Heart right ventricle (tissue), 16 donors: ENCODE data around the gene RASSF1. TPM values are rescaled to one million over a fixed set of nuclear protein-coding genes. Genes with fewer than 3 reads are reported as not detected.

Experiments used
- ATAC-seq, 8 donors: fragments of 200-7000 bp; cut with Tn5 transposase; one replicate each; pipeline ENCODE4 v1.9.1; 2020; ENCODE audit warnings: mild to moderate bottlenecking in 8 of 8, moderate library complexity in 8 of 8, moderate number of reproducible peaks in 1 of 8
- DNase-seq, 2 donors: peaks; one replicate each; pipeline ENCODE4 v3.0.0-alpha.2; 2020
- H3K27ac ChIP-seq, 10 donors: fragments of 200-600 bp; sonication (generic) in 2 of 10; one replicate each; pipeline versions ENCODE4 v1.5.0 to v1.8.0; 2020 to 2022; ENCODE audit warnings: mild to moderate bottlenecking in 3 of 10
- H3K27me3 ChIP-seq, 7 donors: fragments of 200-600 bp; one replicate each; pipeline ENCODE4 v1.8.0; 2021 to 2022; ENCODE audit warnings: mild to moderate bottlenecking in 2 of 7
- H3K36me3 ChIP-seq, 9 donors: fragments of 200-600 bp; sonication (generic) in 1 of 9; one replicate each; pipeline versions ENCODE4 v1.5.0 to v1.8.0; 2020 to 2022; ENCODE audit warnings: mild to moderate bottlenecking in 2 of 9
- H3K4me1 ChIP-seq, 9 donors: fragments of 200-600 bp; sonication (generic) in 1 of 9; one replicate each; pipeline versions ENCODE4 v1.5.0 to v1.8.0; 2020 to 2022; ENCODE audit warnings: mild to moderate bottlenecking in 4 of 9
- H3K4me3 ChIP-seq, 10 donors: fragments of 200-600 bp; sonication (generic) in 2 of 10; one replicate each; pipeline versions ENCODE4 v1.5.0 to v1.8.0; 2020 to 2022; ENCODE audit warnings: mild to moderate bottlenecking in 7 of 10, moderate library complexity in 2 of 10
- H3K9me3 ChIP-seq, 11 donors: fragments of 200-600 bp in 10 of 11; sonication (generic) in 2 of 11; one replicate each; pipeline versions ENCODE4 v1.5.0 to v1.8.0; 2013 to 2022; ENCODE audit warnings: mild to moderate bottlenecking in 2 of 11, control low read depth in 1 of 11, moderate library complexity in 1 of 11
- CTCF ChIP-seq, 9 donors: fragments of 200-600 bp; sonication (generic) in 2 of 9; IDR thresholded peaks; one replicate each; pipeline versions ENCODE4 v1.5.0 to v1.8.0; 2021 to 2022; ENCODE audit warnings: antibody characterized with exemption in 9 of 9, mild to moderate bottlenecking in 5 of 9, moderate library complexity in 1 of 9
- WGBS, 2 donors: extraction: QIAGEN DNeasy Blood & Tissue Kit; methylation state at CpG; one replicate each; pipeline ENCODE4 v1.1.7; 2013; ENCODE audit warnings: inconsistent platforms in 1 of 2; 5-methylcytosine and 5-hydroxymethylcytosine counted together
- intact Hi-C, 10 donors: fragments of 100-400 bp; cut with DNase I; formaldehyde crosslinking; loops; one replicate each; pipeline versions ENCODE4 v1.11.1 to v1.14.2; 2022
- polyA plus RNA-seq, 2 donors: library from polyadenylated mRNA; stranded (reverse); fragments of 200-250 nt; gene quantifications; one replicate each; pipeline ENCODE4 v1.2.3, GENCODE V29; 2013
- total RNA-seq, 10 donors: library from RNA; stranded (reverse); fragmentation: NEBNext Ultra II Directional in 3 of 10; extraction: Animal tissue kit (Norgen Biotek cat#: 25700) in 3 of 10; gene quantifications; one replicate each; pipeline versions ENCODE4 v1.2.1 to v1.2.4, GENCODE V29; 2021 to 2023
- donor health status: Arrhythmogenic right ventricular cardiomyopathy.
- donor health status: ischemic (EF 13 %, LVEDD 7.1; RV severe dilation, severe dysfunction).
- donor health status: healthy with polysubstance abuse.
- donor health status: DM: no; HTN: yes; CAD: no.
- donor health status: DM: no; HTN: no; CAD: no.
- donor health status: ischemic (EF 25% LVEDD 6.9; RV normal size, moderate dysfunction).
- donor health status: ischemic (EF 25% LVEDD 5.7; RV mildly dilated, moderate dysfunction).
- donor health status: healthy.
- donor health status: DM: yes; HTN: yes; CAD: no.
- donor health status: Ischemic cardiomyopathy.
- donor health status: ischemic (EF 35%, LVEDD 5.7; RV mildly dilated, moderate dysfunction).
- donor health status: nonischemic (EF 11% LVEDD 7.7; RV severe dilation, severe dysfunction).
- donor health status: DM: yes; HTN: yes; CAD: no.
- donor health status: PGD.
- donor health status: ischemic (EF 29% LVEDD 5.4; RV normal size, mild dysfunction).
- donor health status: nonischemic (EF 23%, LVEDD 6.1; RV moderate dilation, normal function).

The RASSF1 gene
- total and polyA plus RNA-seq, 12 donors = 9.9 to 59.8 (median 13.1) TPM

- DNase-seq = peak; percentile 93 to 99
- ATAC-seq = peak; percentile 96 to 99 (median 97)
- Histone ChIP-seq H3K36me3 (peaks cover 0 to 43% (median 11%) of the 10 kb centered on the region in 9 donors), H3K4me3 (peak within 1 kb of the TSS; percentile 76 to 100 (median 91)), H3K27me3 (no peaks in the 10 kb centered on the region), H3K9me3 (no peaks in the 10 kb centered on the region), H3K4me1 (peaks cover 28 to 49% (median 42%) of the 10 kb centered on the region in 9 donors), H3K27ac (peak within 1 kb of the TSS; percentile 88 to 98 (median 94))
- intact Hi-C loops = loop anchor here in 2 of 10 donors (1.0 to 5.0 kb wide), 2 partner anchors 31 to 253 kb away; partner anchors contain the start of gene CISH (in 1 of the 2)
- no peak for TF ChIP-seq CTCF (IDR thresholded peaks at IDR 0.05)
- 0% methylated on average over 64 of the region's 64 CpGs for WGBS, 2 donors
Observed at GRCh38 chr3:50358911-50359759, 18.5 kb upstream of the RASSF1 start, which contains the start of gene TMEM115. TMEM115 (minus strand) TSS chr3:50359521; CDS start chr3:50359063, 458 bp downstream.

- ATAC-seq (peak in 1 of 8 donors; percentile 0), DNase-seq (no peak)
- WGBS, 2 donors = 42 to 54% methylated on average over 24 of the region's 24 CpGs
- intact Hi-C loops = loop anchor here in 1 of 10 donors (5.0 kb wide), 1 partner anchor 254 kb away; the partner anchor contains the start of gene CISH
- Histone ChIP-seq H3K9me3 (no peaks in the 10 kb centered on the region), H3K4me3 (peak overlapping the region; percentile 76 to 100 (median 91)), H3K36me3 (peaks cover 0 to 50% (median 18%) of the 10 kb centered on the region in 9 donors), H3K27me3 (no peaks in the 10 kb centered on the region), H3K4me1 (peaks cover 28 to 50% (median 42%) of the 10 kb centered on the region in 9 donors), H3K27ac (peak overlapping the region; percentile 88 to 98 (median 94))
- TF ChIP-seq CTCF (IDR thresholded peaks at IDR 0.05) = no peak
Observed at GRCh38 chr3:50358355-50358910, 17.8 kb upstream of the RASSF1 start.

- ATAC-seq (no peak), DNase-seq (no peak)
- peaks cover 0 to 58% (median 23%) of the 10 kb centered on the region in 9 donors for H3K36me3 ChIP-seq
- H3K4me1 ChIP-seq = peaks cover 28 to 55% (median 42%) of the 10 kb centered on the region in 9 donors
- no peaks in the 10 kb centered on the region for H3K27me3 ChIP-seq
- peak overlapping the region; percentile 76 to 100 (median 91) for H3K4me3 ChIP-seq
- H3K9me3 ChIP-seq = no peaks in the 10 kb centered on the region
- TF ChIP-seq CTCF (IDR thresholded peaks at IDR 0.05) = no peak
- peak overlapping the region in 7 of 10 donors; percentile 31 to 98 (median 96) for H3K27ac ChIP-seq
- WGBS, 2 donors = 45 to 58% methylated on average over 1 of the region's 1 CpG
- intact Hi-C loops = loop anchor here in 1 of 10 donors (5.0 kb wide), 1 partner anchor 255 kb away; the partner anchor contains the start of gene CISH
Observed at GRCh38 chr3:50357481-50357880, 16.8 kb upstream of the RASSF1 start.

GRCh38 chr3:50356553-50356952 is 15.9 kb upstream of the RASSF1 start:
- peak in 7 of 8 donors; percentile 4 to 36 (median 17) for ATAC-seq
- WGBS, 2 donors = 34 to 37% methylated on average over 5 of the region's 5 CpGs
- H3K27ac ChIP-seq = peak overlapping the region in 8 of 10 donors; percentile 13 to 97 (median 50)
- peak overlapping the region in 9 of 10 donors; percentile 20 to 100 (median 90) for H3K4me3 ChIP-seq
- H3K4me1 ChIP-seq = peaks cover 30 to 61% (median 46%) of the 10 kb centered on the region in 9 donors
- intact Hi-C loops = loop anchor here in 1 of 10 donors (5.0 kb wide), 1 partner anchor 256 kb away; the partner anchor contains the start of gene CISH
- H3K36me3 ChIP-seq = peaks cover 0 to 60% (median 23%) of the 10 kb centered on the region in 9 donors
- no peaks in the 10 kb centered on the region for H3K9me3 ChIP-seq
- no peaks in the 10 kb centered on the region for H3K27me3 ChIP-seq
- TF ChIP-seq CTCF (IDR thresholded peaks at IDR 0.05) = no peak
- peak in 1 of 2 donors; percentile 61 for DNase-seq
